Fibroblast of pulmonary artery (primary cell): ENCODE data around the gene CPEB4.

Experiments used
- DNase-seq: peaks from one replicate; pipeline ENCODE4 v3.0.0-alpha.2; 2010; ENCODE audit warnings: low read depth
- H3K4me3 ChIP-seq: replicated peaks from 2 replicates; pipeline ENCODE4 v1.5.1; 2011; ENCODE audit warnings: low read depth, mild to moderate bottlenecking, control low read depth, low read length, moderate library complexity
- TF ChIP-seq, protein P1 (sequence below): IDR thresholded peaks from 2 replicates; pipeline ENCODE4 v1.5.1; 2011; ENCODE audit warnings: mild to moderate bottlenecking, control low read depth, low read length, inconsistent platforms; ENCODE audit errors: missing control alignments

Gene CPEB4

DNA sequence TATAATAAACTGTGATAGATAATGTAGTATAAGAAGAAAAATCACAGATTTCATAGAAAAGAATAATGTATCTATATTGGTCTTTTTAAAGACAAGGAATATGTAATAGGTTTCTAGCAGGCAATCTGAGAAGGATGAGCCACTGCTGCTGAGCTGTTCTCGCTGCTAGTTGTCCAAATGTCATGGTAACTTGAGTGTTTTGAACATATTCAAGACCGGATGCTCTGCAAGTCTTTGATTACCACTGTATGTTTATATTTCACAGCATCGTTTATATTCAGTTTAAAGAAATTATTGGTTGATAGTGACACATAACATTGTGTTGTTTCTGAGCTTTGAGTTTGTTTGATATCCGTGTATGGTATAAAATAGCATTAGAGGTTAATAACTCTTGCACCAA lies 110.4 kb downstream of the CPEB4 start:
- TF ChIP-seq, protein P1, sequence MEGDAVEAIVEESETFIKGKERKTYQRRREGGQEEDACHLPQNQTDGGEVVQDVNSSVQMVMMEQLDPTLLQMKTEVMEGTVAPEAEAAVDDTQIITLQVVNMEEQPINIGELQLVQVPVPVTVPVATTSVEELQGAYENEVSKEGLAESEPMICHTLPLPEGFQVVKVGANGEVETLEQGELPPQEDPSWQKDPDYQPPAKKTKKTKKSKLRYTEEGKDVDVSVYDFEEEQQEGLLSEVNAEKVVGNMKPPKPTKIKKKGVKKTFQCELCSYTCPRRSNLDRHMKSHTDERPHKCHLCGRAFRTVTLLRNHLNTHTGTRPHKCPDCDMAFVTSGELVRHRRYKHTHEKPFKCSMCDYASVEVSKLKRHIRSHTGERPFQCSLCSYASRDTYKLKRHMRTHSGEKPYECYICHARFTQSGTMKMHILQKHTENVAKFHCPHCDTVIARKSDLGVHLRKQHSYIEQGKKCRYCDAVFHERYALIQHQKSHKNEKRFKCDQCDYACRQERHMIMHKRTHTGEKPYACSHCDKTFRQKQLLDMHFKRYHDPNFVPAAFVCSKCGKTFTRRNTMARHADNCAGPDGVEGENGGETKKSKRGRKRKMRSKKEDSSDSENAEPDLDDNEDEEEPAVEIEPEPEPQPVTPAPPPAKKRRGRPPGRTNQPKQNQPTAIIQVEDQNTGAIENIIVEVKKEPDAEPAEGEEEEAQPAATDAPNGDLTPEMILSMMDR: no peak
- H3K4me3 ChIP-seq: no peak overlapping the region

DNA sequence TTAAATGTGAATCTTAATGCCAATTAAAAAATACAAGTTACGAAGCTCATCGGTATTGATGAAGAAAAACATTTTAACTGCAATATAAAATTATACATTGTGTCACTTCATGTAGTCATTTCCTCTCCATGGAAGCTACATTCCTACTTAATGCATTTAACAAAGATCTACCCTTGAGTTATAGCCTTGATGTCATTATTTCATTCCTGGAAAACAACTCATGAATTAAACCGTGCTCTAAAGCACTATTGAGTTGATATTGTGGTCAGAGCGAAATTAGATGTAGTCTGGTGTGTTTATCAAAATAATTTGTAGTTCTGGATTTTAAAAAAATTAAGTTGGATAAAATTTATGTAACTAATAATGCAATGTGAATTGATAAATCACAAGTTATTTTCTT lies 111.9 kb downstream of the CPEB4 start:
- DNase-seq: no peak
- TF ChIP-seq, protein P1: no peak
- H3K4me3 ChIP-seq: no peak overlapping the region

More for the DNA sequence above, 110.4 kb downstream of the CPEB4 start:
- DNase-seq: no peak

DNA sequence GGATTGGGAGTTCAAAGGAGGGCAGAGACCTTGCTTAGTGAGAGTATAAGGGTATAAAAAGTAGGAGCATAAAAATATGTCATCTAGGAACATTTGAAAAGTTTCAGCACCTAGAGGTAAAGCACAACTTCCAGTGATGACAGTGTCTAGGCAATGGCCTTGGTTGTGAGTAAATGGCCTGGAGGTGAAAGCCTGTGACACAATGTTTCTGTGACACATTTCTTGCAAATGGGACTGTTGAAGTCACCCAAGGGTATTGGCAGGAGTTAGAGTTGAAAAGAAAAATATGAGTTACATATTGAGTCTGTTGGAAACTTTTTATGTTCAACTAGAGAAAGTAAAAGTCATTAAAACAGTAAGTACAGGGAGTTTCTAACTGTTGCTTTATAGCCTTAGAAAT lies 115.6 kb downstream of the CPEB4 start:
- no peak overlapping the region for H3K4me3 ChIP-seq
- TF ChIP-seq, protein P1: no peak
- no peak for DNase-seq

DNA sequence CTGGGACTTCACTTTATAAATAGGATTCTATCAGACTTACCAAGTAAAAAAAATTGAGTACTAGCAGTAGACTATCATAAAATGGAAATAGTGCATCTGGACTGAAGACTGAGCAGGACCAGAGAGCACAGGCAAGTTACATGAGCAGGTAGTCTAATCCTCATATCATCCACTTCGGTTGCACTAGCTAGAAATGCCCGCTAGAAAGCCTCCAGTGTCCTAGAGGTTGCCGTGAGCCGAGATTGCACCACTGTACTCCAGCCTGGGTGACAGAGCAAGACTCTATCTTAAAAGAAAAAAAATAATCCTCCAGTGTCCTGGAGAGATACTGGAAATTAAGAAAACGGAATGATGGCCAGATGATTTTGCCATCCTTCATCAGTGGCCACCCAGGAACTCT lies 120.8 kb downstream of the CPEB4 start:
- DNase-seq: no peak
- no peak overlapping the region for H3K4me3 ChIP-seq
- TF ChIP-seq, protein P1: no peak

DNA sequence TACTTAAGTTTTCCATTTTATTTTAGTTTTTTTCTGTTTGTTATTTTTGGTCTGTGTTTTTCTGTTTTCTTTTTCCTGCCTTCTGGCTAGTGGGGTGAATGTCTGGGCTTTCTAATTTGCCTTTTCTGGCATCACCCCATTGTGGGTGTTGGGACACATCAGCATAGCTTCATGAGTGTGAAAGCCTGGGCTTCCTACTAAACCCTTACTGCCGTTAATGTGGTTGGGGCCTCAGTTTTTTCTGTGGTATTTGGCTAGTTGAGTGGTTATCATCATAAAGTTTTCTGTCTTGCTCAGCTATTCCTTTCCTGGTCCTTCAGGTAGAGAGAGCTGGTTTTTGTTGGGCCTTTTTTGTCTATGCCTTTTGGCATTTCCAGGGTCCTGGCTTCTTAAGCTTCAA lies 122.2 kb downstream of the CPEB4 start:
- no peak overlapping the region for H3K4me3 ChIP-seq
- no peak for DNase-seq
- TF ChIP-seq, protein P1: no peak

DNA sequence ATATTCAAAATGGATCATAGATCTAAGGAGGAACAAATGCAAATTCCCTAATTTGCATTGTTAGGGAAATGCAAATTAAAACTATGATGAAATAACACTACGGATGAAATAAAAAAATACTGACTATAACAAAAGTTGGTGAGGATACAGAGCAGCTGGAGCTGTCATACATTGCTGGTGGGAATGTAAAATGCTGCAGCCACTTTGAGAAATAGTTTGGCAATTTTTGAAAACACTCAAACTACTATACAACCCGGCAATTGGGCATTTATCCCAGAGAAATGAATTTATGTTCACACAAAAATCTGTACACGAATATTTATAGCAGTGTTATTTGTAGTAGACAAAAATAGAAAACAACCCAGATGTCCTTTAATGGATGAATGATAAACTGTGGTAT lies 123.3 kb downstream of the CPEB4 start:
- TF ChIP-seq, protein P1: no peak
- no peak for DNase-seq
- no peak overlapping the region for H3K4me3 ChIP-seq
